Measurements from ENCODE around the gene SERINC5.

- no peak for TF ChIP-seq ISL1 (CRISPR knock-in tag; IDR thresholded peaks at IDR 0.05)
- no peak for TF ChIP-seq CREB5 (CRISPR knock-in tag; IDR thresholded peaks at IDR 0.05; ENCODE audit: low read depth)
- no peak for TF ChIP-seq PPARA (CRISPR knock-in tag; IDR thresholded peaks at IDR 0.05; ENCODE audit: borderline replicate concordance)
- TF ChIP-seq PATZ1 (CRISPR knock-in tag; IDR thresholded peaks at IDR 0.05; ENCODE audit: borderline replicate concordance): no peak
- no peak for TF ChIP-seq RARB (CRISPR knock-in tag; IDR thresholded peaks at IDR 0.05)
- no peak for TF ChIP-seq GLIS3 (CRISPR knock-in tag; IDR thresholded peaks at IDR 0.05)
- TF ChIP-seq TOX (CRISPR knock-in tag; IDR thresholded peaks at IDR 0.05; ENCODE audit: borderline replicate concordance): no peak
These were observed 187.6 kb downstream of the SERINC5 start for GRCh38 chr5:80068246-80068636.

Data from SK-N-SH treated with all-trans-retinoic acid at 6 μM for 48 hours (cell line).